HK-2 (cell line): ENCODE data around the gene AGBL4.

Experiments used
- DNase-seq: peaks from one replicate; pipeline ENCODE4 v3.0.0-alpha.2; 2018; ENCODE audit not compliant: unreplicated experiment

The AGBL4 gene

DNA sequence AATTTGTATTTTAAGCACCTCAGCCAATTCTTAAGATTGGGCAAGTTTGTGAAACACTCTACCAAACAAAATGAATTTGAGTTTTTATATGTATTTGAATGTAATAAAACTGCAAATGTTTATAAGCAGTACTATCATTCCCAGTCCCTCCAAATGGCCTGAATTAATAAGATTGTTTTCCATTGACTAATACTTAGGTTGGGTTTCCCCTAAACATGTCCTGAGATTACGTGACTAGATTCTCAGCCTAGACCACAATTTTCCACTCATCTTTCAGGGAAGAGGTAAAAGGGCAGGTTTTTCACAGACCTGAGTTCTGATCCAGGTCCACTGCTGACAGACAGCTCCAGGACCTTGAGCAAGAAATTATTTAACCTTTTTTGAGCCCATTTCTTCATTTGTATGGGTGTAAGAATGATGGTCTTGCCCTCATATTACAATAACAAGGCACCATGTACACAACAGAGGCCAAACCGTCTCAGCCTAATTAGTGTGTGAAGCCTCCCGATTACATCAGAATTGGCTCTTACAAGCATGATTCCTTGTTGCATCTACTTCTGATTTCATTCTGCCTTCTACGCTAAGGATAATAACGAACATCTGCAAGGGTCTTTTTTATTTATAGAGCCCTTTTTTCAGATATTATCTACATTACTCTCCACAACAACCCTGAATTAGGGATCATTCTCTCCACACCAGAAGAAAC, 1298.3 kb downstream of the AGBL4 start:
- no peak for DNase-seq

DNA sequence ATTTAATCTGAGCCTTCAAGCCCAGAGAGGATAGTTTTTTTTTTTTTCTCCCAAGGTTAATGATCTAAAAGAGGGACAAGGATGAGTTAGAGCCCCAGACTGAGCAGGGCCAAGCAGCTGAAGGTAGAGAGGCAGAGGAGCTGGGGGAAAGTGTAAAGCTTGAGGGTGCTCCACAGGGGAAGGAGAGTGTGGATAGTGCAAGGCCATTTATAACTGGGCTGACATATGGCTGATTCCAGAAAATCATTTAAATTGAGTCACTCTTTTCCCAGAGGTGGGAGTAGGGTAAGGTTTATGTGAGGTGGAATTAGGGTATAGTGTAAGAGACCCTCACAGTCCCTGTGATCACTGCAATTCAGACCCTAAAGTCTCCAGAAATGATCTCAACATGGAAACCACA, 1302.8 kb downstream of the AGBL4 start:
- no peak for DNase-seq

GRCh38 chr1:48718705-48719104, 1305.0 kb downstream of the AGBL4 start:
- DNase-seq = no peak

- no peak for DNase-seq
Observed at GRCh38 chr1:48718116-48718630, 1305.6 kb downstream of the AGBL4 start.

- no peak for DNase-seq
Observed at GRCh38 chr1:48717082-48717481, 1306.7 kb downstream of the AGBL4 start.

DNA sequence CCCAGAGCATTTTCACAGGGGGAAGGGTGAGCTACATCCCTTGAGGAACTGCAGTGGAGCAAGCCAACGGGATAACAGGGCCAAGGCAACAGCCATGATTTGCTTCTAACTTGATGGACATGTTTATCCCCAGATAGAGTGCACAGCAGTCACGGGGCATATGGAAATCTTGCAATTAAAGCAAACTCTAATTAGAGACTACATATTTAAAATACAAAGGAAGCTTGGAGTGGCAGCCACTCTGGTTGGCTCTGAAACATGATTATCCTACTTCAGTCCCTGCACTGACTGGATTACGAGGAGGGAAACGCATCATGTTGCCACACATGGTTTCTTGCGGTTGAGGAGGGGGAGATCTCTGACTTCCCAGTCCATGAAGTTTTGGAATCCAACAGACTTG, 1307.8 kb downstream of the AGBL4 start:
- no peak for DNase-seq

DNA sequence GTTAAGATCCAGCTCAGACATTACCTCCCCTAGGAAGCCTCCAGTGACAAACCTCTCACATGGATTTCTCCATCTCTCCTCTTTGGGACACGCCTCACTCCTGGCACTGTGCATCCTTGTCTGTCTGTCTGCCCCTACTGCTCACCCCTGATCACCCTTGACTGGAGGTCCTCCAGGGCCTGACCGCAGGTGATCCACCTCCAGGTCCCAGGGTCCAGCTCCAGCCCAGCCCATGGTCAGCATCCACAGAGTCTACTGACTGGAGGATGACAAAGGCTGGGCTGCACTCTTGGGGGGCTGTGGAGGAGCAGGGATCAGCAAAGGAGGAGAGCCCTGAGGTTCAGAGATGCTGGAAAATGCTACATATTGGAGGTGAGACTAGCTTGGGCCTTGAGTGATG, 1312.8 kb downstream of the AGBL4 start:
- no peak for DNase-seq

GRCh38 chr1:48710318-48710717, 1313.4 kb downstream of the AGBL4 start:
- DNase-seq = no peak

GRCh38 chr1:48704736-48705135, 1319.0 kb downstream of the AGBL4 start:
- no peak for DNase-seq

- DNase-seq = no peak
Observed at GRCh38 chr1:48701445-48701844, 1322.3 kb downstream of the AGBL4 start.

DNA sequence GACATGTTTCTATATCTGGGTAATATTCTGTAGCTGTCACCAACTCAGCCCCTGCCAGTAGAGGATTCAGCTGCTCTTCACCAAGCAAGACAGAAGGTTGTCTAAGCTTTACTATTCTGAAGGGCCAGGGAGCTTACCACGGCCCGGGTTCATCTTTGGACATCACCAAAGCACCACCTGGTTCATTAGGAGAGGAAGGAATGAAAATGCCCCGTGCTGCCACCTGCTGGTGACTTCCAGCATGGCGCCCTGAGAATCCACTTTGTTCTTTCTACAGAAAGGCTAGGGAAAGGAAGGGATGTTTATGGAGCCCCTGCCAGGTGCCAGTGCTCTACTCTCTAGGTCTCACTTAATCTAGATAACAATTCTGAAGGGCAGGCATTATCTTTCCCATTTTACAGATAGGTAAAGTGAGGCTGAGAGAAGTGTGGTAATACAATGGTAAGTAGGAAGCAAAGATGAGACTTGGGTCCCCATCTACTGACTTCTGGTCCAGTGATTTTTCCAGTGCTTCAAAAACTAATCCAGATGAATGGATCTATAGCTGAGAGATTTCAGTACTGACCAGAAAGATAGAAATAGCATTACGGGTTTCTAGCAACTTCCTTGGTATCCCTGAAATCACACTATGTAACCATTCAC, 1326.6 kb downstream of the AGBL4 start:
- peak; percentile 63 for DNase-seq

DNA sequence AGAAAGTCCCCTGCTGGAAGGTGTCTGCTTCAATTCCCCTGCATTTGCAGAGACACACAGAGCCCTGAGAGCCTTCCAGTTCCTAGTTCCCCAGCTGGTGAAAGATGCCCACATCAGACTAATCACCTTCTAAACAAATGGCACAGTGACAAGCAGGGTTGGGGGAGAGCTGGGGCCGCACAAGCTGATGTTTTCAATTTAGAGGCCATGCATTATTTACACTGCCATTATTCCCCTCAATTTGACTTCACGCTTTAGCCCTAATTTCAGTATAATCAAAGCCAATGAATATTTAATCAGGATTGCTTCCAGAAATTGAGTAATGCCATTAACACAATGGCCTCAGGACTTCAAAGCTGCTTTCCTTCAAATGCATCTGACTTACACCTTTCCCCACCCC, 1328.6 kb downstream of the AGBL4 start:
- no peak for DNase-seq

GRCh38 chr1:48693674-48694320, 1330.0 kb downstream of the AGBL4 start:
- DNase-seq = no peak

- DNase-seq = no peak
Observed at GRCh38 chr1:48693180-48693579, 1330.6 kb downstream of the AGBL4 start.

DNA sequence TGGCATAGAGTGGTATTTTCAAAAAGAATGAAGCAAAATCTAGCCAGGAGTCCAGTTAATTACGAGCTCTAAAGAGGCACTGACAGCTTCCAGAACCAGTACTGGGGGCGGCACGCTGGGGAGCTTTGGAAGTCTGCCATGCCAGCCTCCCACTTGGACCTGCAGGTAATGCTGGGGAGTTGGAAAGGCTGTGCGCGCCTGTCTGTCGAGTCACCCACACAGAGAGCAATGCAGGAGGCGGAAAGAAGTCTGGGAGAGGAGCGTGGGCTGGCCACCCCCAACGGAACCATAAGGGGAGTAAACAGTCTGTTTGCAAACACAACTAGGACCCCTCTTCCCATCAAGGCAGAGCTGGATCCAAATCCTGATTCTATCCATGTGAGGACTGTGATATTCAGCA, 1331.5 kb downstream of the AGBL4 start:
- DNase-seq = no peak

DNA sequence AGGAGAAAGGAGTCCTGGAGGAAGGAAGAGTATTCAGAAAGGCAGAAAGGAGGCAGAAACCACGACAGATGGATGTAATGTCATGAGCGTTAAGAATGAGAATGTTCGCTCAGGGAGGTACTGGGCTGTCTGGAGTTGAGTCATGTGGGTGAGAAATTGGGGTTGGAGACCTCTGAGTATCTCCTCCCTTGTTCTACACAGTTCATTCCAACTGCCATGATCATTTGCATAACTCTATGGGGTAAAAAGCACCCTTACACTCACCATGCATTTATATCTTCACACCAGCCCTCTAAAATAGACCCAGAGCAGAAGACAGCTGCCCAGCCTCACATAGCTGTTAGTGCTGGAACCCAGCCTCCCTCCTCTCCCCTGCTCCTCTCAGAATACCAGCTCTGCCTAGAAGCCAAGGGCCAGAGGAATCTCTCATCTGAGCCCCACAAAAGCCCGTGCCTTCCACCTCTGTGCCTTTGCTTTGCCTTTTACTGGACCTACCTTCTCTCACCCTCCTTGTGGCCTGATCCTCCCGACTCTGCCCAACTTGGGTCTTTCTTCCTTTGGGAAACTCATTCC, 1332.2 kb downstream of the AGBL4 start:
- DNase-seq = no peak

DNA sequence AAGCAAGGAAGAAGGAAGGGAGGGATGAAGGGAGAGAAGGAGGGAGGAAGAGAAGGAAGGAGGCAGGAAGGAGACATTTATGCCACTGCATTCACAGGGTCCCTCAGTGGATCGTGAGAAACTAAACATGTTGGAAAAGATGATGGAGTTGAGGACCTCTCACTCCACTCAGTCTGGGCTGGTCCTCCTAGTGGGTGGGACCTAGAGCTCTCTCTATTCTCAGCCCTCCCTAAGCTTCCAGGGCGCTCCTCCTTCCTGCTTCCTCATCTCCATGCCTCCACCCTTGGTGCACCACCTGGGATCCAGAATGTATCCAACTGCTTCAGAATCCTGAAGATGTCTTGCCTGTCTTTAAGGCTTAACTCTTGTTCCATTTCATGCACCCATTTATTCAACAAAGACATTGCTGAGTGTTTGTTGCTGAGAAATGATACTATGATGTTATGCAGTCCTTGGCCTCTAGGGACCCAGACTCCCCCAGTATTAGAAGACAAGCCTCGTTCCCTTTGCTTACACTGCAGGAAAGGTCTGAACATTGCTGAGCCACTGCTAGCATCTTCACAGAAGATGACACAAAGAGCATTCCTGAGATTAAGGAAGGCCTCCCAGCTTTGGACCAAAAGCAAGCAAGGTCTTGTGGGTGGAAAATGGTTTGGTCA, 1335.5 kb downstream of the AGBL4 start:
- no peak for DNase-seq

DNA sequence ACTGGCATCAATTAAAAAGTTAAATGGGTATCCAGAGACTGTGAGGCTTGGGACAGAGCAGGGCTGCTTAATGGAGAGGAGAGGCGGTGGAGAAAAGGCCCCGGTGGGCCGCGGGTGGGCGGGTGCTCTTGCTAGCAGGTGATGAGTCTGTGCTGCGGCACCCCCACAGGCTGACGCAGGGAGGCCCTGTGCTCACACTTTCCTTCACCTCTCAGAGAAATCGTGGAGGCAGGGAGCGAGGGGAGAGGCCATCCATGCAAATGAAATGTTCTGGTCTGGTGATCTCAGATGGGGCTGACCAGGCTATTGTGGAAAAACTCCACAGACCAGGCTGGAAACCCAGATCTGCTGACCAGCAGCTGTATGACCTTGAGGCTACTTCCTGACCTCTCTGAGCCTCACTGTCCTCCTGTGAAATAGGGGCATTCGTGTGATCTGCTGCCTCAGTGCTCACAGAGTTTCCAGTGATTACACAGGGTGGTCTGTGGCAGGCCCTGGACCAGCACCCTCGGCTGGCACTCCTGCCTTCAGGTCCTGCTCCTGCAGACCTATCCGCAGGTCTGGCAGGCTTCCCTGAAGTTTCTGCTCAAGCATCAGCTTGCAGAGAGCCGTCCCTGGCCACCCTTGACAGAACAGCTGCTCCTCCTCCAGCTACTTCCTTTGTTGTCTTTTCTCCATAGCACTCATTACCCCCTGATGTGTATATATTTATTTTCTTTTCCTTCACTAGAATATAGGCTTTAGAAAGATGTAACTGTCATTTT, 1336.3 kb downstream of the AGBL4 start:
- no peak for DNase-seq

- no peak for DNase-seq
Observed at GRCh38 chr1:48686159-48686558, 1337.6 kb downstream of the AGBL4 start.

- DNase-seq = no peak
Observed at GRCh38 chr1:48684381-48684780, 1339.4 kb downstream of the AGBL4 start.

- no peak for DNase-seq
Observed at GRCh38 chr1:48683839-48684238, 1339.9 kb downstream of the AGBL4 start.
